ENCODE measurements around the gene NEK2.
"Not testable (repeated sequence)": the region's sequence is repeated elsewhere in the genome, so short reads cannot be mapped to it uniquely, and the experiment has no call there.

NEK2 gene

GRCh38 chr1:211641942-211642341 is 33.5 kb downstream of the NEK2 start:
- H3K27ac ChIP-seq (ENCODE audit: low read depth, low read length) = no peak overlapping the region
- H3K27me3 ChIP-seq (ENCODE audit: control insufficient read depth, insufficient read depth, low read length) = no peaks in the 10 kb centered on the region
- H3K36me3 ChIP-seq (ENCODE audit: control insufficient read depth, insufficient read depth, low read length) = no peaks in the 10 kb centered on the region
- no peak overlapping the region for H3K9ac ChIP-seq (ENCODE audit: low read length)
- no peaks in the 10 kb centered on the region for H3K4me1 ChIP-seq (ENCODE audit: control insufficient read depth, insufficient read depth, low read length)
- H3K4me3 ChIP-seq (ENCODE audit: low read length) = no peak overlapping the region

DNA sequence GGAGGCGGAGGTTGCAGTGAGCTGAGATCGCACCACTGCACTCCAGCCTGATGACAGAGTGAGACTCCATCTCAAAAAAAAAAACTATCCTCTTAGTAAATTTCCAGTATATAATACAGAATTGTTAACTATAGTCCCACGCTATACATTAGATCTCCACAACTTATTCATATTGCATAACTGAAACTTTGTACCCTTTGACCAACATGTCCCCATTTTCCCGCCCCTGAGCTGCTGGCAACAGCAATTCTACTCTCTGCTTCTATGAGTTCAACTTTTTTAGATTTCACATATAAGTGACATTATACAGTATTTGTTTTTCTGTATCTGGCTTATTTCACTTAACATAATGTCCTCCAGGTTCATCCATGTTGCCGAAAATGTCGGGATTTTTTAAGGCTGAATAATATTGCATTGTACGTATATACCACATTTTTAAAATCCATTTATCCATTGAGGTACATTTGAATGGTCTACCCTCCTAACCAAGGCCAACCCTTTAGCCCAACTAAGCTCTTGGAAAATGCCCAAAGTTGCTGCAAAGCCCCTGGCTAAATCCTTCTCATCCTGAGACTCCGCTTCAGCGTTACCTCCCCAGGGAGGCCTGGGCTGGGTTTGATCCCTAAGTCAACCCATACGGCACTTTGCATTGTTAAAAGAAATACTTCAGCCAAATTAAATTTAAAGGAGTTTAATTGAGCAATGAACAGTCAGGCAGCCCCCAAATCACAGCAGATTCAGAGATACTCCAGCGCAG is 34.2 kb downstream of the NEK2 start:
- no peak overlapping the region for H3K27ac ChIP-seq (ENCODE audit: low read depth, low read length)
- no peak overlapping the region for H3K4me3 ChIP-seq (ENCODE audit: low read length)
- H3K36me3 ChIP-seq (ENCODE audit: control insufficient read depth, insufficient read depth, low read length) = no peaks in the 10 kb centered on the region
- H3K27me3 ChIP-seq (ENCODE audit: control insufficient read depth, insufficient read depth, low read length) = no peaks in the 10 kb centered on the region
- no peaks in the 10 kb centered on the region for H3K4me1 ChIP-seq (ENCODE audit: control insufficient read depth, insufficient read depth, low read length)
- H3K9ac ChIP-seq (ENCODE audit: low read length) = no peak overlapping the region

- Histone ChIP-seq H3K27ac (ENCODE audit: low read depth, low read length) (no peak overlapping the region), H3K4me1 (ENCODE audit: control insufficient read depth, insufficient read depth, low read length) (no peaks in the 10 kb centered on the region), H3K36me3 (ENCODE audit: control insufficient read depth, insufficient read depth, low read length) (no peaks in the 10 kb centered on the region), H3K9ac (ENCODE audit: low read length) (no peak overlapping the region), H3K4me3 (ENCODE audit: low read length) (no peak overlapping the region), H3K27me3 (ENCODE audit: control insufficient read depth, insufficient read depth, low read length) (no peaks in the 10 kb centered on the region)
Observed at GRCh38 chr1:211640301-211640630, 35.2 kb downstream of the NEK2 start.

GRCh38 chr1:211639475-211640300 is 35.7 kb downstream of the NEK2 start:
- Histone ChIP-seq H3K9ac (ENCODE audit: low read length) (no peak overlapping the region), H3K4me1 (ENCODE audit: control insufficient read depth, insufficient read depth, low read length) (no peaks in the 10 kb centered on the region), H3K36me3 (ENCODE audit: control insufficient read depth, insufficient read depth, low read length) (no peaks in the 10 kb centered on the region), H3K27me3 (ENCODE audit: control insufficient read depth, insufficient read depth, low read length) (no peaks in the 10 kb centered on the region), H3K4me3 (ENCODE audit: low read length) (no peak overlapping the region), H3K27ac (ENCODE audit: low read depth, low read length) (no peak overlapping the region)

DNA sequence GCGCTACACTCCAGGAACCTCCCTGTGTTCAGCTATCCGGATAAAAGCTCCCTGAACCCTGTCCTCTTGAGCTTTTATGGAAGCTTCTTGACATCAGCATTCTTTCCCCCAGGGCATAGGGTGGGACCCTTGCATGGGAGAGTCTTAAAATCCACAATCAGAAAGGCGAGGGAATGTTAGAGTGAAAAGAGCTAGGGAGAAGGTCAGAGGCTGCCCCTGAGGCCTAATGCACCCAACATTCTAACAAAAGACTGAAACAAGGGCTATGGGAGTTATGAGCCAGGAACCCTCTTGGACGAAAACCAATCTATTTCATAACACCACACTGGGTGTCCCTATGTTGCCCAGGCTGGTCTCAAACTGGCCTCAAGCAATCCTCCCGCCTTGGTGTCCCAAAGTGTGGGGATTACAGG is 36.7 kb downstream of the NEK2 start:
- Histone ChIP-seq H3K4me1 (ENCODE audit: control insufficient read depth, insufficient read depth, low read length) (no peaks in the 10 kb centered on the region), H3K27me3 (ENCODE audit: control insufficient read depth, insufficient read depth, low read length) (no peaks in the 10 kb centered on the region), H3K9ac (ENCODE audit: low read length) (no peak overlapping the region), H3K4me3 (ENCODE audit: low read length) (no peak overlapping the region), H3K36me3 (ENCODE audit: control insufficient read depth, insufficient read depth, low read length) (no peaks in the 10 kb centered on the region), H3K27ac (ENCODE audit: low read depth, low read length) (no peak overlapping the region)

DNA sequence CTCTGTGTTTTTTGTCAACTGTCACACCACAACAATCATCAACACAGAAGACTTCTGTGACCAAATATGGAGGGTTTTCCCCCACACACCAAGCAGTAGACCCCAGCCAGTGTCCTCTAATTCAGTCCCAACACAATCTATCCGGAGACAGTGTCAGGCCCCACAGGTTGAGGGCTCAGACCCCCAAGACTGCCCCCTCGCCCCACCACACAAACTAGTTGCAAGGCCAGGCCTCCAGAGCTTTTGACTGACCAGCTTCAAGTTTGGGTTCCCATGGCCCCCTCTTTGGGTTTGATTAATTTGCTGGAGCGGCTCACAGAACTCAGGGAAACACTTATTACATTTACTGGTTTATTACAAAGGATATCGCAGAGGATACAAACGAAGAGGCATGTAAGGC is 37.2 kb downstream of the NEK2 start:
- Histone ChIP-seq H3K27ac (ENCODE audit: low read depth, low read length) (no peak overlapping the region), H3K9ac (ENCODE audit: low read length) (no peak overlapping the region), H3K27me3 (ENCODE audit: control insufficient read depth, insufficient read depth, low read length) (no peaks in the 10 kb centered on the region), H3K4me3 (ENCODE audit: low read length) (no peak overlapping the region), H3K36me3 (ENCODE audit: control insufficient read depth, insufficient read depth, low read length) (no peaks in the 10 kb centered on the region), H3K4me1 (ENCODE audit: control insufficient read depth, insufficient read depth, low read length) (peaks cover 4% of the 10 kb centered on the region)

DNA sequence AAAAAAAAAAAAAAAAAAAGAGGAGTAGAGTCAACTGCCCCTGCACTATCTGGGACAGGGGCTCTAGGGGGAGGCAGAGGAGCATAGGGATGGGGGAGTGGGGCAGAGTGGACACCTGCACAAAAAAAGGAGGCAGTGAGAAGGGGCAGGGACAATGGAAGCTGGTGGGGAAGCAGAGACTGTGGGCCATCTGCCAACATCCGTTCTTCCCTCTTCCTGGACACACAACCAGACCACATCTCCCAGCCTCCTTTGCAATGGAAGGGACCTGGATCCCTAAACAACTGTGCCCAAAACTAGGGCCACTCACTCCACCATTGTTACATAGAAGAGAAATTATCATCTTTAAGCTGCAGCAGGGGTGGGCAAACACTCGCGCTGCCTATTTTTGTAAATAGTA is 38.4 kb downstream of the NEK2 start:
- Histone ChIP-seq H3K4me3 (ENCODE audit: low read length) (no peak overlapping the region), H3K4me1 (ENCODE audit: control insufficient read depth, insufficient read depth, low read length) (peaks cover 13% of the 10 kb centered on the region), H3K9ac (ENCODE audit: low read length) (no peak overlapping the region), H3K27me3 (ENCODE audit: control insufficient read depth, insufficient read depth, low read length) (no peaks in the 10 kb centered on the region), H3K36me3 (ENCODE audit: control insufficient read depth, insufficient read depth, low read length) (no peaks in the 10 kb centered on the region), H3K27ac (ENCODE audit: low read depth, low read length) (no peak overlapping the region)

GRCh38 chr1:211636575-211637029 is 38.8 kb downstream of the NEK2 start:
- not testable (repeated sequence) for H3K27ac ChIP-seq (ENCODE audit: low read depth, low read length); H3K4me3 ChIP-seq (ENCODE audit: low read length); H3K27me3 ChIP-seq (ENCODE audit: control insufficient read depth, insufficient read depth, low read length); H3K9ac ChIP-seq (ENCODE audit: low read length); H3K36me3 ChIP-seq (ENCODE audit: control insufficient read depth, insufficient read depth, low read length)
- peaks cover 13% of the 10 kb centered on the region for H3K4me1 ChIP-seq (ENCODE audit: control insufficient read depth, insufficient read depth, low read length)

DNA sequence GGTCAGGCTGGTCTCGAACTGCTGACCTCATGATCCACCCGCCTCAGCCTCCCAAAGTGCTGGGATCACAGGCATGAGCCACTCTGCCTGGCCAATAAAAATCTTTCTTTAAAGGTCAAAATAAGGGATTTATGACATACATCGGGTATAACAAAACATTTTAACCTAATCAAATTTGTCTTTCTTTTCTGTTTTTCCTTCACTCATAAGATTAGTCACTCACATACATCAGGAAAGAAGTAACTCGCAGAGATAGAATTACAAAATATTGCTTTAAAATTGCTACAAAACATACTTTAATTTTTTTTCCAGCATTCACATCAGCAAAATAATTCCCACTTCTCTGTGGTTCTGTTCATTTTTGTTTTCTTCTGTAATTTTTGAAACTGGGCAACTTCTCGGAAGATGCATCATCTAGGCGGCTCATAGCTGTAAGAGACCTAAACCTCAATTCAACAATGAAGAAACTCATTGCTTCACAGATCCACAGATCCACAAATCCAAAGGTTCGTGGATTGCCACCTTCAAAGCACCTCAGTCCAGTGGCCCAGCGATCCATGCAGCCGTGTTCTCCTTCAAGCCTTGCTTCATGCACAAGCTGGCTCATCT is 39.7 kb downstream of the NEK2 start:
- Histone ChIP-seq H3K36me3 (ENCODE audit: control insufficient read depth, insufficient read depth, low read length) (no peaks in the 10 kb centered on the region), H3K27ac (ENCODE audit: low read depth, low read length) (no peak overlapping the region), H3K4me1 (ENCODE audit: control insufficient read depth, insufficient read depth, low read length) (peaks cover 13% of the 10 kb centered on the region), H3K9ac (ENCODE audit: low read length) (no peak overlapping the region), H3K27me3 (ENCODE audit: control insufficient read depth, insufficient read depth, low read length) (no peaks in the 10 kb centered on the region), H3K4me3 (ENCODE audit: low read length) (no peak overlapping the region)

DNA sequence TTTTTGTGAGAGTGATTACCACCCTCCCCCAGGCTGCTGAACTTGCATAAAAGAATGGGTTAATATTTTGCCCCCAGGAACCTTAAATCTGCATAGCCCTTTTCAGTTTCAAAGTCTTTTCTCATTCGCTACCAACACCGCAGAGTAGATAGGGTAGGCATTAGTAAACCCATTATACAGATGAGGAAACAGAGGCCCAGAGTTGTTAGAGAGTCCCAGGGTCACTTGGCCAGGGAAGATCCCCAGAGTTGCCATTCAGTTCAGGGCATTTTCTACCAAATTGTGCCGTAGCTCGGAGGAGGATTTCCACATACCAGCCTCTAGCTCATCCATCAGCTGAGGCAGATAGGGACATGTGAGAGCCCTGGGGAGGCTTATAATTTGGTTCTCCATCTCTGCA is 40.5 kb downstream of the NEK2 start:
- Histone ChIP-seq H3K4me3 (ENCODE audit: low read length) (no peak overlapping the region), H3K27ac (ENCODE audit: low read depth, low read length) (no peak overlapping the region), H3K27me3 (ENCODE audit: control insufficient read depth, insufficient read depth, low read length) (no peaks in the 10 kb centered on the region), H3K9ac (ENCODE audit: low read length) (no peak overlapping the region), H3K4me1 (ENCODE audit: control insufficient read depth, insufficient read depth, low read length) (peaks cover 13% of the 10 kb centered on the region), H3K36me3 (ENCODE audit: control insufficient read depth, insufficient read depth, low read length) (no peaks in the 10 kb centered on the region)

DNA sequence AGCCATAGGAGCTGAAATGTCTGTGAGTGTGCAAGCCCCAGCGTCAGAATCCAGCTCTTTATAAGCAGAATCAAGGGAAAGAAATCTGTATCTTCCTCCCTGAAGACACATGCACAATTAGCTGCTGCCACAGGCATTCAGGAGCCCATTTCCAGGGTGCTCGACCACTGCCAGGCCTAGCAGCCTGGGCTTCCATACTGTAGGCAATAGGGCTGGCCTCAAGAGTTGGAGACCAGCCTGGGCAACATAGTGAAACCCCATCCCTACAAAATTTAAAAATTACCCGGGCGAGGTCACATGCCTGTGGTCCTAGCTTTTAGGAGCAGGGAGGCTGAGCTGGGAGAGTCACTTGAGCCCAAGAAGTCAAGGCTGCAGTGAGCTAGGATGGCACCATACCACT is 41.0 kb downstream of the NEK2 start:
- peaks cover 13% of the 10 kb centered on the region for H3K4me1 ChIP-seq (ENCODE audit: control insufficient read depth, insufficient read depth, low read length)
- H3K27me3 ChIP-seq (ENCODE audit: control insufficient read depth, insufficient read depth, low read length) = no peaks in the 10 kb centered on the region
- H3K4me3 ChIP-seq (ENCODE audit: low read length) = no peak overlapping the region
- no peak overlapping the region for H3K27ac ChIP-seq (ENCODE audit: low read depth, low read length)
- no peak overlapping the region for H3K9ac ChIP-seq (ENCODE audit: low read length)
- no peaks in the 10 kb centered on the region for H3K36me3 ChIP-seq (ENCODE audit: control insufficient read depth, insufficient read depth, low read length)

GRCh38 chr1:211633524-211633846 is 41.9 kb downstream of the NEK2 start:
- no peak overlapping the region for H3K4me3 ChIP-seq (ENCODE audit: low read length)
- no peaks in the 10 kb centered on the region for H3K27me3 ChIP-seq (ENCODE audit: control insufficient read depth, insufficient read depth, low read length)
- no peak overlapping the region for H3K9ac ChIP-seq (ENCODE audit: low read length)
- peaks cover 13% of the 10 kb centered on the region for H3K4me1 ChIP-seq (ENCODE audit: control insufficient read depth, insufficient read depth, low read length)
- H3K36me3 ChIP-seq (ENCODE audit: control insufficient read depth, insufficient read depth, low read length) = no peaks in the 10 kb centered on the region
- peak overlapping the region; percentile 58 for H3K27ac ChIP-seq (ENCODE audit: low read depth, low read length)
